GM19043 (cell line): ENCODE results near the gene MCTP2.
A peak's percentile ranks its signal among the peaks of the same experiment; 100 is the strongest.

Experiments
- ATAC-seq: cut with Tn5 transposase; IDR thresholded peaks from one replicate; pipeline ENCODE4 v1.9.1; 2021; ENCODE audit warnings: low read depth; ENCODE audit not compliant: unreplicated experiment

Gene MCTP2

DNA sequence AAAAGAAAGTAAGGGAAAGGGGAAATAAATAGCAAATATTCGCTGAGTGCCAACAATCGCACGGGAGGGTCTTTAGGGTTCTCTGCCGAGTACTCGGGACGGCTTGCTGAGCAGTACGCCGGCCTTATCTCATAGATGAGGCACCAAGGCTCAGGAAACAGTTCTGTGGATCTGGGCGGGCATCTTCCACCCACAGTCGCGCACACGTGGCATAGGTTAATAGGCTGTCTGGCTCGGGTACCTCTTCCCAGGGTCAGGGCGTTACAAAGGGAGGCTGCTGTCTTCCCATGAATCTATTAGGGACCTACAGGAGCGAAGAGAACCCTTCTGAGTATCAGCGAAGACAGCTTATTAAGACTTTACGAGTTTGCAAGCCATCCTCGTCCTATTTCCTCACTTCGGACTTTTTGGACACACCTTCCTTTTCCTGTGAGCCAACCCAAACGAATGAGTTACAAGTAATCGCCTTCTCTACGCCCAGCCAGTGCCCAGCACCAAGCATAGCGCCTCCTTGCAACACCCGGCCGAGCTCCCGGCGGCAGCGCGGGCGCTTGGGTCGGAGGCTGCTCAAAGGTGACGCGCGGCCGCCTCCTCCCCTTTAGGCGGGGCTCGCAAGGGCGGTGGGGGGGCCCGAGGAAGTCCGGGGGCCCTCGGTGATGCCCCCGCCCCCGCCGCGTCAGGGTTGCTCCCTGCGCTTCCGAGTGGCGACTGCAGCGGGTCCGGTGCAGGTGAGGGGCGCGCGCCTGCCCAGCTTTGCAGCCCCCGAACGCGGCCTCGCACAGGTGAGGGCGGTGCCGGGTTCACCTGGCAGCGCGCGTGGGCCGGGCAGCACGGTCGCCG is at the start of gene MCTP2:
TSS of gene MCTP2 (plus strand) at position 679 of the 840 bp plus-strand sequence. CDS start 66,705 bp downstream, outside the sequence.
- peak; percentile 56 for ATAC-seq

DNA sequence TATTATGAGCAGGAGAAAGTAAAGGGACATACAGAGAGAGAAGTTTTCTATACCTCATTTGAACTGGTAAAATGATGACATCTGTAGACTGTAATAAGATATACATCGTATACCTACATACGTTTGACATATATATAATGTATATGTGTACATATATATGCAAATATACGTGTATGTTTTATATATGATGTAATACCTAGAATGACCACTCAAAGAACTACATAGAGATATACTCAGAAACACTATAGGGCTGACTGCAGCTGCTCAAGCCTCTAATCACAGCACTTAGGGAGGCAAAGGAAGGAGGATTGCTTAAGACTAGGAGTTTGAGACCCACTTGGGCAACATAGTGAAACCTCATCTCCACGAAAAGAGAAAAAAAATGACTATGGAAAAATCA is 48.5 kb upstream of the MCTP2 start:
- no peak for ATAC-seq

GRCh38 chr15:94185547-94186236 is 45.7 kb upstream of the MCTP2 start:
- no peak for ATAC-seq

DNA sequence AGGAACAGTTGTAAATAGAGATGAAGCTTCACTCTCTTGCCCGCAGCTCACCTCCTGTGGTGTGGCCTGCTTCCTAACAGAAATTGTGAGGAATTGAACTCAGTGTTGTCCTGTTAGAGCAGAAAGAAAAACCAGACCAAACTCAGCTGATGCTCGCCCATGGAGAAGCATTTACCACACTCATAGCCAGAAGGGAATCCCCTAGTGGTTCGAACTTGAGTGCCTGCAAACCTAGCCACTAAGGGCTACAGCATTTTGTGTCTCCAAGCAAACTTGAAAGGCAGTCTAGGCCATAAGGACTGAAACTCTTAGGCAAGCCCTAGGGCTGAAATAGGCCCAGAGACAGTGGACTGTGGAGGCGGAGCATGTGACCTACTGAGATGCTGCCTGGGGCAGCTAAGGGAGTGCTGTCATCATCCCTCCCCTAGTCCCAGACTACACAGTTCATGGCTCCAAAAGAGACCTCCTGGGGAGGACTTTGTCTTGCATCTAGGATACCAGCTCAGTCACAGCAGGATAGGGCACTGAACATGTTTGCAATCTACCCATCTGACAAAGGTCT is 44.5 kb upstream of the MCTP2 start:
- no peak for ATAC-seq

DNA sequence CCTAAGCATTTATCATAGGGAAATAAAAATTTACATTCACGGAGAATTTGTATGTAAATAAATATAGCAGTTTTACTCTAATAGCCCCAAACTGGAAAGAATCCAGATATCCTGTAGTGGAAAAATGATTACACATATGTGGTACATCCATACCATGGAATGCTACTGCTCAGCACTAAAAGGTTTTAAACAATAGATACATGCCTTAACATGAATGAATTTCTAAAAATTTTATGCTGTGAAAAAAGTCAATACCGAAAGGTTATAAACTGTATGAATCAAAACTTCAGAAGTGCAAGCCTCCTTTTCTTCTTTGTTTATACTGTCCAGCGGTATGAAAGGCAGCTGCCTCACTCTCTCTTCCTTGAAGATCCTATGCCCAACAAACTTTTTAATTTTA is 37.5 kb upstream of the MCTP2 start:
- ATAC-seq = no peak

DNA sequence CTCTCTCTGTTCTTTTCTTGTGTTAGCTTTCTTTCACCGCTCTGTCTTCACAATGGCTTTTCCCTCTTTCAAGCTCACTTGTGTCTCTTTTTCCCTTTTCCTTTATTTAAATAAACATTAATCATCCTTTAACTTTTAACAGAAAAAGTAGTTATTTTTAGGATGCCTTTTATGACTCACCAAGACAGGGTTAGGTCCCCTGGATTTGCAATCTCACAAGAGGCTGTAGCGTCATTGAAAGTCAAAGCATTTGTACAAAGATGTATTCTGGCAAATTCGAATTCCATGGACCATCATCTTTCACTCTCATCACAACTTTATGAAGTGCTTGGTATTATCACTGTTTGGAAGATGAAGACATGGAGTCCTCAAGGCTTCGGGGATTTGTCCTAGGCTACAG is 34.8 kb upstream of the MCTP2 start:
- no peak for ATAC-seq

DNA sequence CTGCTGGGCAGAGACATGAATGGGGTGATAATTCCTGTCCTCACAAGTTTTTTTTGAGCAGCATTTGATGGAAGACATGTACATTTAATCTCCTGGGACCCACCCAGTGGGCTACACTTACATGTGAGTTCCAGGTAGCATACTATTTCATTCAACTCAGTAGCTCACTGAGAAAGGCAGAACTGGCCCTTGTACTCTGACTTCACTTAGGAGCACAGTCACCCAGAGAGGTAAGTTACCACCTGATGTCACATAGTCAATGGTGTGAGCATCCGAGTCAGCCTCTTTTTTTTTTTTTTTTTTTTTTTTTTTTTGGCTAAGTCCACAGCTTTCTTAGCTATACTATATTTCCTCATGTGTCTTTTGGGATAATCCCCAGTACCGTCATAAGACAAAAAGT is 32.7 kb upstream of the MCTP2 start:
- ATAC-seq = no peak

- ATAC-seq = no peak
Measured at GRCh38 chr15:94199725-94200124, 31.6 kb upstream of the MCTP2 start.

DNA sequence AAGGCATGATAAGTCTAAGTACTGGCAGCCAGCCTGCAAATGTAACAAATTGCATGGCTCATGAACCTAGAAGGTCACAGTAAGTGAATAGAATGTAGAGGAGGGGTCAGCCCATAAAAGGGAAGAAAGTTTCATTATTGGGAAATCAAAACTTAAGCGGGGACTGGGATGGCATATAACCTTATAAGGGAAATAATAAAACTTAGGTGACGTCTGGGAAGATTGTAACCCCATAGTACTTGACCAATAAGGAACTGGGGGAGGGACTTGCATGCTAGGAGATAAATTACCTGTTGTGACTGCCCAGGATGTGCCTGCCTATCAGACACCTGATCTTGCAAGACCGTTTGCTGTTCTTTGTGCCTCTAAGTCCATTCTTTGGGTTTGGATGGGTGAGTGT is 28.1 kb upstream of the MCTP2 start:
- ATAC-seq = no peak

GRCh38 chr15:94205366-94205765 is 26.0 kb upstream of the MCTP2 start:
- ATAC-seq = no peak

GRCh38 chr15:94206463-94207167 is 24.7 kb upstream of the MCTP2 start:
- no peak for ATAC-seq

DNA sequence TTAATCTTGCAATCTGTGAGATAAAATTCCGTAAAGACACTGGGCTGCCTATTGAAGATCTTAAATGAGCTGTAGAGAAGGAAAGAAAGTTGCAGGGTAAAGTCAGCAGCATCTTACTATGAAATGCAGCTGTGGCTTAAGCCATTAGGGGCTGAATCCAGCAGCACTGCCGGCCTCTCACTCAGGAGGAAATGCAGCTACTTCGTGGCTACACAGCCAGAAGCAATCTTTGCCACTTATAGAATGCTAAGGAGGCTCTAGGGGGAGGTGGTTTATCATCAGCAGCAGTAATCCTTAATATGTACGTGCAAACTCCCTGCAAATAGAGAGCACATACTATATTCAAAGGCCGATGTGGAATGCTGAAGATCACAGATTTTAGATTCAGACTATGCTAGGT is 19.1 kb upstream of the MCTP2 start:
- no peak for ATAC-seq

DNA sequence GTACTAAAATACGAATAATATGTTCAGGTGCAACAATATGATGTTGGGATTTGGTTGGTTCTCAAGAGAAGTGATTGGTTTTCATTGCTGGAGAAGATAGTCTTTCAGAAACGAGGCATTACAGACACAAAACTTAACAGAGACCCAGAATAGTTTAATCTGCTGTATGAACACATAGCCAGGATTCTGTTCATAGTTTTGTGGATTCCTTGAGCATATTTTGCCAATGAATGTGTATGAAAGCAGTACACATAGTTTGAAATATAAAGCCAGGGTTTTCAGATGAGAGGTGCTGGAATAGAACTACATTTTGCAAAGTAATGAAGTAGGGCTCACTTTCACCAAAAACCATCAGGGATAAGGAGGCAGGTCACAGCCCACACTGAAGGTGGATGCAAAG is 5.7 kb upstream of the MCTP2 start:
- no peak for ATAC-seq

DNA sequence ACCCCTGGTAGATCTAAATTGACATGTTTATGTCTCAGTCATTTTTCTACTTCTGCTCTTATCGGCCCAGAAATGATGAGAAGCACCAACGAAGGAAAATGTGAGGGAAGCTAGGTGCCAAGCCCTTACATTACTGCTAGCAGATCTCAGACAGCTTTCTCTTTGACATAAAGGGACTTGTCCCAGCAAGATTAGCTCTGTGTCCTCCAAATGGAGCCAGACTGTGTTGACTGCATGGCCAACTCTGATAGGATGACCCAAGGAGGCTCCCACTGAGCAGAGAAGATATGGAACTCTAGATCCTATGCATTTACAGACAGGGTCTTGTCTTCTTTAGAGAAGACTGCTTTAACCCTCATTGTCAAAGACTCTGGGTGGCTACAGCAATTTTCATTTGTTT is 2.8 kb upstream of the MCTP2 start:
- ATAC-seq = no peak

GRCh38 chr15:94229591-94230369 is 1.6 kb upstream of the MCTP2 start:
- ATAC-seq = peak; percentile 56

DNA sequence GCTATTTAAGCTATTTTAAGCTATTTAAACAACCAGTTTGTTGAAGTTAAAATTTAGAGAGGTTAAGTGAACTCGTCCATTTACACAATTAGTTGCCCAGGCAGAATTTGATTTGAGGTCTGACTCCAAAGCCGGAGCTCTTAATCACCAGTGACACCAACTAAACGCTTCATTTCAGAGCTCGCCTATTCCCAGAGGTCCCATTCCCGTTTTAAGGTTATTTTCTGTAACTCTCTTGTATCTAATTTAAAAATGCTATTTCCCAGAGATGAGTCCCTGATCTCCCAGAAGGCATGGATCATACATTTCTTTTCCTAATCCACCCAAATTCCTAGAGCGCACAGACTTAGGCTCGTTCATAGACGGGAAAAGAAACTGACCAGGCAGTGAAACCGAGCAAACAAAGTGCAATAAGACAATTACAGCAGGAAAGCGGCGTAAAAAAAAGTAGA is 904 bp upstream of the MCTP2 start:
- no peak for ATAC-seq

- ATAC-seq = peak; percentile 6
Measured at GRCh38 chr15:94231723-94232468, 535 bp downstream of the MCTP2 start.

- ATAC-seq = no peak
Measured at GRCh38 chr15:94233441-94233840, 2.1 kb downstream of the MCTP2 start.

GRCh38 chr15:94234300-94234699 is 2.9 kb downstream of the MCTP2 start:
- ATAC-seq = no peak

- no peak for ATAC-seq
Measured at GRCh38 chr15:94235041-94235440, 3.7 kb downstream of the MCTP2 start.
